ENCODE results near the gene GJB2. TPM values are rescaled to one million over a fixed set of nuclear protein-coding genes. Genes with fewer than 3 reads are reported as not detected.

GJB2 gene
- total RNA-seq, 1 donor from 2014 or later: 4.6 TPM

GRCh38 chr13:20190481-20191310 lies 2.0 kb downstream of the GJB2 start:
- TF ChIP-seq CTCF (IDR thresholded peaks at IDR 0.05; ENCODE audit: insufficient read depth, low read depth, low read length) (no peak), EZH2 (IDR thresholded peaks at IDR 0.05; ENCODE audit: insufficient read depth, low read length) (no peak)
- peak; percentile 45 for FAIRE-seq
- H3K27me3 Mint-ChIP-seq (ENCODE audit: low read depth, unreplicated experiment): peaks cover 57% of the 10 kb centered on the region

GRCh38 chr13:20190076-20190475 lies 2.7 kb downstream of the GJB2 start:
- Mint-ChIP-seq H3K4me1 (ENCODE audit: low read depth, unreplicated experiment) (peaks cover 10% of the 10 kb centered on the region), H3K27ac (ENCODE audit: unreplicated experiment) (no peak overlapping the region), H3K27me3 (ENCODE audit: low read depth, unreplicated experiment) (peaks cover 54% of the 10 kb centered on the region), H3K4me3 (ENCODE audit: unreplicated experiment) (no peak overlapping the region), H3K36me3 (ENCODE audit: low read depth, unreplicated experiment) (peaks cover 4% of the 10 kb centered on the region), H3K9me3 (ENCODE audit: unreplicated experiment) (peaks cover 1% of the 10 kb centered on the region)
- H3K4me2 ChIP-seq (ENCODE audit: low read length): peak overlapping the region; percentile 18
- no peak for DNase-seq (ENCODE audit: low read depth)
- FAIRE-seq: no peak
- TF ChIP-seq EZH2 (IDR thresholded peaks at IDR 0.05; ENCODE audit: insufficient read depth, low read length): no peak
- no peak for TF ChIP-seq CTCF (IDR thresholded peaks at IDR 0.05; ENCODE audit: insufficient read depth, low read depth, low read length)
- H3K9me3 ChIP-seq (ENCODE audit: insufficient read depth, low read depth, low read length): no peaks in the 10 kb centered on the region
- peaks cover 19% of the 10 kb centered on the region for H3K4me1 ChIP-seq (ENCODE audit: insufficient read depth, low read length)
- no peak overlapping the region for H2AFZ ChIP-seq (ENCODE audit: low read depth, low read length)
- H3K27ac ChIP-seq (ENCODE audit: low read depth, low read length): no peak overlapping the region
- no peak overlapping the region for H3K4me3 ChIP-seq (ENCODE audit: insufficient read depth, low read depth, low read length)
- H3K36me3 ChIP-seq (ENCODE audit: insufficient read depth, low read length): no peaks in the 10 kb centered on the region
- H3K9ac ChIP-seq (ENCODE audit: low read length): no peak overlapping the region
- H4K20me1 ChIP-seq (ENCODE audit: insufficient read depth, low read length): no peaks in the 10 kb centered on the region
- peaks cover 29% of the 10 kb centered on the region for H3K27me3 ChIP-seq (ENCODE audit: insufficient read depth, low read length)
- H3K79me2 ChIP-seq (ENCODE audit: insufficient read depth, low read length): no peaks in the 10 kb centered on the region

More at GRCh38 chr13:20190481-20191310, 2.0 kb downstream of the GJB2 start:
- peak overlapping the region; percentile 36 for H3K4me2 ChIP-seq (ENCODE audit: low read length)
- no peak overlapping the region for H3K4me3 ChIP-seq (ENCODE audit: insufficient read depth, low read depth, low read length)
- peaks cover 10% of the 10 kb centered on the region for H3K4me1 Mint-ChIP-seq (ENCODE audit: low read depth, unreplicated experiment)
- H4K20me1 ChIP-seq (ENCODE audit: insufficient read depth, low read length): no peaks in the 10 kb centered on the region
- DNase-seq (ENCODE audit: low read depth): peak; percentile 94
- H3K9me3 Mint-ChIP-seq (ENCODE audit: unreplicated experiment): peaks cover 1% of the 10 kb centered on the region
- peaks cover 4% of the 10 kb centered on the region for H3K36me3 Mint-ChIP-seq (ENCODE audit: low read depth, unreplicated experiment)
- no peak overlapping the region for H3K27ac Mint-ChIP-seq (ENCODE audit: unreplicated experiment)
- no peak overlapping the region for H2AFZ ChIP-seq (ENCODE audit: low read depth, low read length)
- H3K79me2 ChIP-seq (ENCODE audit: insufficient read depth, low read length): no peaks in the 10 kb centered on the region
- H3K4me3 Mint-ChIP-seq (ENCODE audit: unreplicated experiment): peak overlapping the region; percentile 63
- H3K4me1 ChIP-seq (ENCODE audit: insufficient read depth, low read length): peaks cover 19% of the 10 kb centered on the region
- H3K27me3 ChIP-seq (ENCODE audit: insufficient read depth, low read length): peaks cover 35% of the 10 kb centered on the region
- no peaks in the 10 kb centered on the region for H3K9me3 ChIP-seq (ENCODE audit: insufficient read depth, low read depth, low read length)
- H3K9ac ChIP-seq (ENCODE audit: low read length): no peak overlapping the region
- H3K36me3 ChIP-seq (ENCODE audit: insufficient read depth, low read length): no peaks in the 10 kb centered on the region
- H3K27ac ChIP-seq (ENCODE audit: low read depth, low read length): no peak overlapping the region
